Measurements from ENCODE around the gene HNRNPA1. TPM values are rescaled to one million over a fixed set of nuclear protein-coding genes. Genes with fewer than 3 reads are reported as not detected.

Gene HNRNPA1
- total RNA-seq, 1 donor from 2014 or later = 2,469 TPM

DNA sequence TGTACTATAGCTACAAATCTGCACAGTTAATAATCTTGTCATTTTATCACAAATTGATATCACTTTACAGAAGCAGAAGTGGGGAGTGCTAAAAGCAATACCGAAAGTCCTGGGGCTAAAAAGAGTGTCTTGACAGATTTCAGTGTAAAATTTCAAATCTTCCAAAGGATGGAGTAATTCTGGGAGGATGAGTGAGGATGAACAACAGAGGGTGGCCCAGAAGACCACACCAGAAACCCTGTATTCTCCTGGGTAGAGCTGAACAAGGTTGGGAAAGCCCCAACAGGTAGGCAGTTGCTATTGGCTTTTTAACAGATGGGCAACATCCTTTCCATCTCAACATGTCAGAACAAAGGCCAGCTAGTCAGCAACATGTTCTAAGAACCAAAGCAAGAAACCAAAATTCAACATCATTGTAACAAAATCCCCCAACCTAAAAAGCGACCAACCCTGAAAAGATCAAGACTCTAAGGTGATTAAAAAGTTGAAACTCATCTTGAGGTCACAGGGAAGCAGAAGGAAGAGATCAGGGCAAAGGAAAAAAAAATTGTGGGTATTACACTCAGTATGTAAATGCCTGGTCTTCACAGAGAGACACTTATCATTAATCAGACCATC, 39.4 kb upstream of the HNRNPA1 start:
- H3K27me3 Mint-ChIP-seq = no peaks in the 10 kb centered on the region
- no peak overlapping the region for H3K27ac Mint-ChIP-seq
- no peaks in the 10 kb centered on the region for H3K4me1 Mint-ChIP-seq (ENCODE audit: unreplicated experiment)
- no peaks in the 10 kb centered on the region for H3K9me3 Mint-ChIP-seq
- H3K4me3 Mint-ChIP-seq = no peak overlapping the region
- H3K36me3 Mint-ChIP-seq = peaks cover 28% of the 10 kb centered on the region
- no peak for DNase-seq (ENCODE audit: extremely low spot score, unreplicated experiment)
- TF ChIP-seq, protein P1, sequence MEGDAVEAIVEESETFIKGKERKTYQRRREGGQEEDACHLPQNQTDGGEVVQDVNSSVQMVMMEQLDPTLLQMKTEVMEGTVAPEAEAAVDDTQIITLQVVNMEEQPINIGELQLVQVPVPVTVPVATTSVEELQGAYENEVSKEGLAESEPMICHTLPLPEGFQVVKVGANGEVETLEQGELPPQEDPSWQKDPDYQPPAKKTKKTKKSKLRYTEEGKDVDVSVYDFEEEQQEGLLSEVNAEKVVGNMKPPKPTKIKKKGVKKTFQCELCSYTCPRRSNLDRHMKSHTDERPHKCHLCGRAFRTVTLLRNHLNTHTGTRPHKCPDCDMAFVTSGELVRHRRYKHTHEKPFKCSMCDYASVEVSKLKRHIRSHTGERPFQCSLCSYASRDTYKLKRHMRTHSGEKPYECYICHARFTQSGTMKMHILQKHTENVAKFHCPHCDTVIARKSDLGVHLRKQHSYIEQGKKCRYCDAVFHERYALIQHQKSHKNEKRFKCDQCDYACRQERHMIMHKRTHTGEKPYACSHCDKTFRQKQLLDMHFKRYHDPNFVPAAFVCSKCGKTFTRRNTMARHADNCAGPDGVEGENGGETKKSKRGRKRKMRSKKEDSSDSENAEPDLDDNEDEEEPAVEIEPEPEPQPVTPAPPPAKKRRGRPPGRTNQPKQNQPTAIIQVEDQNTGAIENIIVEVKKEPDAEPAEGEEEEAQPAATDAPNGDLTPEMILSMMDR (conservative IDR thresholded peaks at IDR 0.05) = no peak

DNA sequence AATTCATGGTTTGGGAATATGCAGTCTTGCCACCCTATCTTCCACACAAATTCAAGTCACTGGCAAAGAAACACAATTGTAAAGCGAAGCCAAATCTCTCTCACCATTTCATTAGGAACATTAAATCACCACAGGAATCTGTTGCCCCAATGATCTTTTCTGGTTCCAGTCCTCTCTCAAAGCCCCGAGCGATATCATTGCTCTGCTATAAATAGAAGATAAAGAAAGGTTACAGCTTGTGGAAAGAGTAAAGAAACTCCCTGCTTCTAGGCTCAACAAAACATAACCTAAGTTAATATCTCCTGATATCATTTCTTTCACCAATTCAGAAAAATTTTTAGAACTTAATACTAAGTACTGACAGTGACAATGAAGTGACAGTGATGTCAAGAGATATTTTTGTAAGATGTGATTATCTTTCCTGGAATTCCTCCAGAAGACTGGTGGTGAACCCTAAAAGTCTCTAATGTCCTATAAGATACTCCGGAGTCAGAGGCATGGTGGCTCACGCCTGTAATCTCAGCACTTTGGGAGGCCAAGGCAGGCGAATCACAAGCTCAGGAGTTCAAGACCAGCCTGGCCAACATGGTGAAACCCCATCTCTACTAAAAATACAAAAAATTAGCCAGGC, 34.4 kb upstream of the HNRNPA1 start:
- peaks cover 24% of the 10 kb centered on the region for H3K36me3 Mint-ChIP-seq
- TF ChIP-seq, protein P1 (conservative IDR thresholded peaks at IDR 0.05) = no peak
- no peaks in the 10 kb centered on the region for H3K27me3 Mint-ChIP-seq
- no peaks in the 10 kb centered on the region for H3K4me1 Mint-ChIP-seq (ENCODE audit: unreplicated experiment)
- H3K9me3 Mint-ChIP-seq = no peaks in the 10 kb centered on the region
- H3K4me3 Mint-ChIP-seq = no peak overlapping the region
- DNase-seq (ENCODE audit: extremely low spot score, unreplicated experiment) = no peak
- H3K27ac Mint-ChIP-seq = no peak overlapping the region

- no peak for DNase-seq (ENCODE audit: extremely low spot score, unreplicated experiment)
- peaks cover 4% of the 10 kb centered on the region for H3K4me1 Mint-ChIP-seq (ENCODE audit: unreplicated experiment)
- H3K27ac Mint-ChIP-seq = no peak overlapping the region
- TF ChIP-seq, protein P1 (conservative IDR thresholded peaks at IDR 0.05) = no peak
- peaks cover 30% of the 10 kb centered on the region for H3K36me3 Mint-ChIP-seq
- H3K9me3 Mint-ChIP-seq = no peaks in the 10 kb centered on the region
- H3K4me3 Mint-ChIP-seq = no peak overlapping the region
- H3K27me3 Mint-ChIP-seq = no peaks in the 10 kb centered on the region
These were observed 31.0 kb upstream of the HNRNPA1 start for GRCh38 chr12:54249489-54249888.

- DNase-seq (ENCODE audit: extremely low spot score, unreplicated experiment) = no peak
- Mint-ChIP-seq H3K4me3 (no peak overlapping the region), H3K27ac (no peak overlapping the region), H3K27me3 (no peaks in the 10 kb centered on the region), H3K36me3 (peaks cover 35% of the 10 kb centered on the region), H3K4me1 (ENCODE audit: unreplicated experiment) (peaks cover 8% of the 10 kb centered on the region), H3K9me3 (no peaks in the 10 kb centered on the region)
- TF ChIP-seq, protein P1 (conservative IDR thresholded peaks at IDR 0.05) = peak; percentile 81
These were observed 28.8 kb upstream of the HNRNPA1 start for GRCh38 chr12:54251667-54252284.

- H3K27me3 Mint-ChIP-seq = no peaks in the 10 kb centered on the region
These were observed 27.3 kb upstream of the HNRNPA1 start for GRCh38 chr12:54253240-54253639.

More at GRCh38 chr12:54253240-54253639, 27.3 kb upstream of the HNRNPA1 start:
- no peak for DNase-seq (ENCODE audit: extremely low spot score, unreplicated experiment)
- Mint-ChIP-seq H3K4me1 (ENCODE audit: unreplicated experiment) (peaks cover 18% of the 10 kb centered on the region), H3K27ac (no peak overlapping the region), H3K9me3 (no peaks in the 10 kb centered on the region), H3K4me3 (no peak overlapping the region), H3K36me3 (peaks cover 33% of the 10 kb centered on the region)
- TF ChIP-seq, protein P1 (conservative IDR thresholded peaks at IDR 0.05) = no peak
